ENCODE results near the gene KLHDC1.

KLHDC1 gene

GRCh38 chr14:49659526-49660455, 33.1 kb upstream of the KLHDC1 start:
- no peak for TF ChIP-seq CSRNP3 (CRISPR knock-in tag; IDR thresholded peaks at IDR 0.05)
- TF ChIP-seq PATZ1 (CRISPR knock-in tag; IDR thresholded peaks at IDR 0.05; ENCODE audit: borderline replicate concordance) = no peak
- TF ChIP-seq CREB5 (CRISPR knock-in tag; IDR thresholded peaks at IDR 0.05; ENCODE audit: low read depth) = no peak
- ATAC-seq = no peak

- no peak for TF ChIP-seq ZFP3 (CRISPR knock-in tag; IDR thresholded peaks at IDR 0.05)
- no peak for TF ChIP-seq OSR1 (CRISPR knock-in tag; IDR thresholded peaks at IDR 0.05)
- TF ChIP-seq ZNF8 (CRISPR knock-in tag; IDR thresholded peaks at IDR 0.05) = no peak
- no peak for TF ChIP-seq GLIS3 (CRISPR knock-in tag; IDR thresholded peaks at IDR 0.05)
- no peak for TF ChIP-seq BACH2 (CRISPR knock-in tag; IDR thresholded peaks at IDR 0.05; ENCODE audit: borderline replicate concordance)
- TF ChIP-seq POU6F1 (CRISPR knock-in tag; IDR thresholded peaks at IDR 0.05; ENCODE audit: borderline replicate concordance, low read depth) = no peak
- no peak for TF ChIP-seq RARB (CRISPR knock-in tag; IDR thresholded peaks at IDR 0.05)
- TF ChIP-seq ISL1 (CRISPR knock-in tag; IDR thresholded peaks at IDR 0.05) = no peak
- no peak for TF ChIP-seq SNAI2 (CRISPR knock-in tag; IDR thresholded peaks at IDR 0.05)
- TF ChIP-seq CSDC2 (CRISPR knock-in tag; IDR thresholded peaks at IDR 0.05) = no peak
- no peak for TF ChIP-seq ZNF70 (CRISPR knock-in tag; IDR thresholded peaks at IDR 0.05)
- TF ChIP-seq CSRNP3 (CRISPR knock-in tag; IDR thresholded peaks at IDR 0.05) = no peak
- TF ChIP-seq TCF4 (CRISPR knock-in tag; IDR thresholded peaks at IDR 0.05; ENCODE audit: borderline replicate concordance) = no peak
- no peak for TF ChIP-seq TOX (CRISPR knock-in tag; IDR thresholded peaks at IDR 0.05; ENCODE audit: borderline replicate concordance)
- no peak for ATAC-seq
Observed at GRCh38 chr14:49670475-49670874, 22.4 kb upstream of the KLHDC1 start.

GRCh38 chr14:49673586-49673985, 19.3 kb upstream of the KLHDC1 start:
- TF ChIP-seq SNAI2 (CRISPR knock-in tag; IDR thresholded peaks at IDR 0.05) (no peak), TCF4 (CRISPR knock-in tag; IDR thresholded peaks at IDR 0.05; ENCODE audit: borderline replicate concordance) (no peak)
- no peak for ATAC-seq

- ATAC-seq = peak; percentile 47; the same call in 1 of the 3 replicates
- no peak for TF ChIP-seq GLIS3 (CRISPR knock-in tag; IDR thresholded peaks at IDR 0.05)
Observed at GRCh38 chr14:49677643-49678042, 15.3 kb upstream of the KLHDC1 start.

- ATAC-seq = peak; percentile 48; the same call in 1 of the 3 replicates
- TF ChIP-seq ZNF70 (CRISPR knock-in tag; IDR thresholded peaks at IDR 0.05) = no peak
- TF ChIP-seq ESRRG (CRISPR knock-in tag; IDR thresholded peaks at IDR 0.05) = no peak
- TF ChIP-seq CSDC2 (CRISPR knock-in tag; IDR thresholded peaks at IDR 0.05) = no peak
- TF ChIP-seq POU6F1 (CRISPR knock-in tag; IDR thresholded peaks at IDR 0.05; ENCODE audit: borderline replicate concordance, low read depth) = no peak
- no peak for TF ChIP-seq ZNF565 (CRISPR knock-in tag; conservative IDR thresholded peaks at IDR 0.05; ENCODE audit: low read depth)
- TF ChIP-seq TOX (CRISPR knock-in tag; IDR thresholded peaks at IDR 0.05; ENCODE audit: borderline replicate concordance) = no peak
- TF ChIP-seq CREB5 (CRISPR knock-in tag; IDR thresholded peaks at IDR 0.05; ENCODE audit: low read depth) = no peak
- no peak for TF ChIP-seq PPARA (CRISPR knock-in tag; IDR thresholded peaks at IDR 0.05; ENCODE audit: borderline replicate concordance)
- no peak for TF ChIP-seq ISL1 (CRISPR knock-in tag; IDR thresholded peaks at IDR 0.05)
- no peak for TF ChIP-seq PATZ1 (CRISPR knock-in tag; IDR thresholded peaks at IDR 0.05; ENCODE audit: borderline replicate concordance)
- TF ChIP-seq GLIS3 (CRISPR knock-in tag; IDR thresholded peaks at IDR 0.05) = no peak
Observed at GRCh38 chr14:49679271-49679670, 13.6 kb upstream of the KLHDC1 start.
